H1 (cell line): ENCODE results near the gene MAML3. TPM values are rescaled to one million over a fixed set of nuclear protein-coding genes. Genes with fewer than 3 reads are reported as not detected.

Experiments used
- CTCF ChIA-PET: fragments of 300-600 bp; sonication (Branson Sonifier 250); formaldehyde crosslinking; loops from one replicate; lab custom pipeline; 2021; ENCODE audit not compliant: partially characterized antibody; lab: Charles Lee
- POLR2A ChIA-PET: fragments of 300-600 bp; sonication (Branson Sonifier 250); formaldehyde crosslinking; loops from one replicate; lab custom pipeline; 2021; ENCODE audit warnings: inconsistent platforms; ENCODE audit not compliant: partially characterized antibody; lab: Charles Lee
- DNase-seq, 2 experiments: peaks; one replicate each; pipeline versions ENCODE4 v3.0.0 to v3.0.0-alpha.2; 2010 to 2022; ENCODE audit warnings: low spot score in 2 of 2, low read depth in 1 of 2, mixed read lengths in 1 of 2
- FAIRE-seq: peaks from 2 replicates; lab custom pipeline; 2011; peaks lifted over from hg19 to GRCh38; lab: Jason Lieb, UNC
- H2AFZ ChIP-seq: 2 replicates; pipeline ENCODE4 v1.8.1; 2012; ENCODE audit warnings: low read length, inconsistent platforms
- H2AK5ac ChIP-seq: 2 replicates; pipeline ENCODE4 v1.6.1; 2013; ENCODE audit warnings: low read depth, low read length
- H2BK120ac ChIP-seq: replicated peaks from 2 replicates; pipeline ENCODE3; 2013; ENCODE audit warnings: low read depth, low read length, inconsistent platforms
- H2BK12ac ChIP-seq: 2 replicates; pipeline ENCODE4 v1.6.1; 2013; ENCODE audit warnings: low read depth, low read length
- H2BK15ac ChIP-seq: 2 replicates; pipeline ENCODE4 v1.6.1; 2013; ENCODE audit warnings: low read length
- H2BK20ac ChIP-seq: 2 replicates; pipeline ENCODE4 v1.6.1; 2013; ENCODE audit warnings: low read length
- H2BK5ac ChIP-seq: 2 replicates; pipeline ENCODE4 v1.6.1; 2013; ENCODE audit warnings: low read depth, low read length
- H3K14ac ChIP-seq: 2 replicates; pipeline ENCODE4 v1.6.1; 2013; ENCODE audit warnings: inconsistent platforms; ENCODE audit not compliant: insufficient read length
- H3K18ac ChIP-seq: 2 replicates; pipeline ENCODE4 v1.6.1; 2013; ENCODE audit warnings: low read length; ENCODE audit errors: extremely low read depth
- H3K23ac ChIP-seq: 2 replicates; pipeline ENCODE4 v1.6.1; 2013; ENCODE audit warnings: inconsistent platforms; ENCODE audit not compliant: insufficient read length
- H3K23me2 ChIP-seq: 2 replicates; pipeline ENCODE4 v1.6.1; 2013; ENCODE audit warnings: low read depth, low read length
- H3K27ac ChIP-seq: 2 replicates; pipeline ENCODE4 v1.6.1; 2011; ENCODE audit warnings: low read depth, low read length, inconsistent platforms
- H3K27me3 ChIP-seq, 4 experiments: replicated peaks in 1 of 4; 1 replicate in 1 of 4; 2 replicates in 3 of 4; pipeline versions ENCODE4 v1.6.1 to v1.8.1; 2011 to 2013; ENCODE audit warnings: low read length in 3 of 4, mild to moderate bottlenecking in 3 of 4, inconsistent platforms in 2 of 4, mixed read lengths in 2 of 4, moderate library complexity in 1 of 4; ENCODE audit not compliant: control insufficient read depth in 3 of 4, insufficient read depth in 3 of 4; ENCODE audit errors: extremely low read depth in 1 of 4
- H3K36me3 ChIP-seq, 4 experiments: 2 replicates each; pipeline versions ENCODE4 v1.6.1 to v1.8.1; 2011 to 2013; ENCODE audit warnings: mild to moderate bottlenecking in 4 of 4, low read length in 3 of 4, moderate library complexity in 2 of 4, control low read depth in 1 of 4, inconsistent platforms in 1 of 4; ENCODE audit not compliant: insufficient read depth in 4 of 4, control insufficient read depth in 2 of 4
- H3K4ac ChIP-seq: replicated peaks from 2 replicates; pipeline ENCODE3; 2013; ENCODE audit warnings: low read length, low read depth, mixed read lengths, inconsistent platforms; ENCODE audit not compliant: insufficient read length
- H3K4me1 ChIP-seq, 4 experiments: replicated peaks in 1 of 4; 1 replicate in 1 of 4; 2 replicates in 3 of 4; pipeline versions ENCODE4 v1.6.1 to v1.8.1; 2011 to 2013; ENCODE audit warnings: low read length in 3 of 4, inconsistent platforms in 2 of 4, mixed read lengths in 1 of 4; ENCODE audit not compliant: insufficient read depth in 4 of 4, control insufficient read depth in 3 of 4
- H3K4me2 ChIP-seq, 2 experiments: 2 replicates each; pipeline versions ENCODE4 v1.6.1 to v1.8.1; 2011 to 2013; ENCODE audit warnings: low read depth in 2 of 2, low read length in 2 of 2, control low read depth in 1 of 2, inconsistent platforms in 1 of 2, mild to moderate bottlenecking in 1 of 2; ENCODE audit not compliant: insufficient read depth in 1 of 2
- H3K4me3 ChIP-seq, 4 experiments: fragments of 200-600, 300-600 bp in 1 of 4; sonication (generic), shearing (Covaris generic), sonication (Bioruptor Twin) in 1 of 4; 2 replicates each; pipeline versions ENCODE4 v1.5.1 to v1.8.1; 2011 to 2016; ENCODE audit warnings: low read length in 4 of 4, low read depth in 3 of 4, control low read depth in 2 of 4, inconsistent platforms in 2 of 4, mild to moderate bottlenecking in 2 of 4, mixed read lengths in 1 of 4, moderate library complexity in 1 of 4; ENCODE audit not compliant: insufficient read depth in 2 of 4; ENCODE audit errors: extremely low read depth in 1 of 4
- H3K56ac ChIP-seq: replicated peaks from 2 replicates; pipeline ENCODE3; 2013; ENCODE audit warnings: low read depth, mild to moderate bottlenecking, mixed read lengths, low read length, inconsistent platforms; ENCODE audit not compliant: insufficient read length
- H3K79me1 ChIP-seq: 2 replicates; pipeline ENCODE4 v1.6.1; 2013; ENCODE audit warnings: low read depth, low read length, control low read depth
- H3K79me2 ChIP-seq, 2 experiments: 2 replicates each; pipeline versions ENCODE4 v1.6.1 to v1.8.1; 2012 to 2013; ENCODE audit warnings: low read length in 2 of 2, mild to moderate bottlenecking in 2 of 2, inconsistent platforms in 1 of 2; ENCODE audit not compliant: insufficient read depth in 2 of 2, control insufficient read depth in 1 of 2
- H3K9ac ChIP-seq, 4 experiments: replicated peaks in 1 of 4; 1 replicate in 1 of 4; 2 replicates in 3 of 4; pipeline versions ENCODE4 v1.6.1 to v1.8.1; 2011 to 2013; ENCODE audit warnings: low read depth in 3 of 4, low read length in 3 of 4, control low read depth in 2 of 4, mild to moderate bottlenecking in 2 of 4, moderate library complexity in 2 of 4, inconsistent platforms in 1 of 4; ENCODE audit errors: extremely low read depth in 1 of 4
- H3K9me3 ChIP-seq, 2 experiments: 2 replicates each; pipeline versions ENCODE4 v1.6.1 to v1.8.1; 2012 to 2013; ENCODE audit warnings: mild to moderate bottlenecking in 2 of 2, moderate library complexity in 2 of 2, control low read depth in 1 of 2, inconsistent platforms in 1 of 2, low read depth in 1 of 2, low read length in 1 of 2, mixed read lengths in 1 of 2; ENCODE audit not compliant: insufficient read depth in 2 of 2
- H4K20me1 ChIP-seq, 2 experiments: replicated peaks in 1 of 2; 2 replicates each; pipeline versions ENCODE3 to v1.8.1; 2011 to 2013; ENCODE audit warnings: inconsistent platforms in 2 of 2, low read length in 2 of 2, mild to moderate bottlenecking in 1 of 2; ENCODE audit not compliant: insufficient read depth in 2 of 2, control insufficient read depth in 1 of 2
- H4K5ac ChIP-seq: 2 replicates; pipeline ENCODE4 v1.6.1; 2013; ENCODE audit warnings: low read length, low read depth, mixed read lengths, inconsistent platforms; ENCODE audit not compliant: insufficient read length
- H4K8ac ChIP-seq: 2 replicates; pipeline ENCODE4 v1.8.0; 2013; ENCODE audit warnings: mild to moderate bottlenecking, moderate library complexity, low read length, inconsistent platforms; ENCODE audit not compliant: insufficient read depth; ENCODE audit errors: extremely low read depth
- H4K91ac ChIP-seq: replicated peaks from 2 replicates; pipeline ENCODE3; 2013; ENCODE audit warnings: low read length, mixed read lengths, inconsistent platforms; ENCODE audit not compliant: insufficient read length
- CREB1 ChIP-seq: IDR thresholded peaks from 2 replicates; pipeline ENCODE4 v1.6.1; 2012; ENCODE audit warnings: inconsistent platforms
- CTBP2 ChIP-seq: IDR thresholded peaks from 2 replicates; pipeline ENCODE4 v1.7.0; 2011; ENCODE audit warnings: borderline replicate concordance, mild to moderate bottlenecking, moderate library complexity, mixed read lengths, low read length; ENCODE audit not compliant: insufficient read depth, insufficient read length
- SAP30 ChIP-seq: fragments of 300-600 bp; sonication (generic); IDR thresholded peaks from 2 replicates; pipeline ENCODE4 v1.7.1; 2012; ENCODE audit warnings: low read length, moderate library complexity, mild to moderate bottlenecking, inconsistent platforms; ENCODE audit not compliant: insufficient read depth, insufficient replicate concordance
- SIX5 ChIP-seq: IDR thresholded peaks from 2 replicates; pipeline ENCODE4 v1.6.1; 2011; ENCODE audit warnings: mild to moderate bottlenecking, low read depth, low read length
- SP1 ChIP-seq: IDR thresholded peaks from 2 replicates; pipeline ENCODE4 v1.6.1; 2011; ENCODE audit warnings: low read depth, low read length
- TBP ChIP-seq: IDR thresholded peaks from 2 replicates; pipeline ENCODE4 v1.6.1; 2011; ENCODE audit warnings: low read depth, low read length, improper control_type of control experiment
- WGBS, 2 experiments: shearing (Covaris generic) in 1 of 2; methylation state at CpG; one replicate each; pipeline versions ENCODE4 v1.1.6 to v1.1.7; 2013 to 2015; ENCODE audit warnings: low lambda C conversion rate in 2 of 2, mixed read lengths in 2 of 2, inconsistent platforms in 1 of 2, low coverage in 1 of 2, missing lambda C conversion rate in 1 of 2; ENCODE audit not compliant: insufficient replicate concordance in 2 of 2, insufficient coverage in 1 of 2, insufficient read length in 1 of 2; ENCODE audit errors: extremely low coverage in 1 of 2, missing lambda C conversion rate in 1 of 2; 5-methylcytosine and 5-hydroxymethylcytosine counted together
- polyA plus RNA-seq, 7 experiments: library from polyadenylated mRNA; depleted of rRNA in 3 of 7; stranded (reverse) in 5 of 7; unstranded in 2 of 7; fragments of >200 nt in 5 of 7; fragments of 200-250 nt in 2 of 7; gene quantifications; 1 replicate in 5 of 7; 2 replicates in 1 of 7; 4 replicates in 1 of 7; pipeline versions ENCODE4 v1.2.1 to v1.2.3, GENCODE V29; 2011 to 2013; ENCODE audit warnings: missing spikeins in 2 of 7, mixed read lengths in 2 of 7
- total RNA-seq: library from RNA; stranded (reverse); fragmentation: NEBNext Ultra II Directional; extraction: Animal tissue kit (Norgen Biotek cat#: 25700); gene quantifications from 2 replicates; pipeline ENCODE4 v1.2.1, GENCODE V29; 2021

MAML3 gene
- total and polyA plus RNA-seq, 2 of the 8 experiments (the other 6 are each of a cell fraction or from before 2014, with no cell fraction given): 2.1 to 5.7 TPM

DNA sequence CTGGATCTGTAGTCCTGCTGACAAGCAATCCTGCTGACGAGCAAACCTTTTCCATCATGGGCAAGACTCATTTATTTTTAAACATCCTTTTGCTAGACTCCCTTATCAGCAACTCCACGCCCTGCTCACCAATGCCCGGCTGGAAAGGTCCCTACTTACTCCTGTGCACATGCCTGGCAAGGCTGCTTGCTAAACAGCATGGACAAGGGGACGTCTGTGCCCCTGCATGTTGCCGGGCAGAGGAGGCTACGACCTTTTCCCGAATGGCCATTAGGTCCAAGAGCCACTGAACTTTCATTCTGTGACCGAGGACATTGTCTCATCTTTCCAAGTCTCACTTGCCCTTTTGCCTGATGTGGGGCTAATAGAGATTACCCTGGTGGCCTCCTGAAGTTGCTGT lies 389.8 kb downstream of the MAML3 start:
- no peak overlapping the region for H3K4me2 ChIP-seq
- no peaks in the 10 kb centered on the region for H3K9me3 ChIP-seq
- no peaks in the 10 kb centered on the region for H3K36me3 ChIP-seq
- H4K5ac ChIP-seq: no peak overlapping the region
- no peaks in the 10 kb centered on the region for H3K79me1 ChIP-seq
- H2BK120ac ChIP-seq: no peak overlapping the region
- no peaks in the 10 kb centered on the region for H3K23me2 ChIP-seq
- H3K4me1 ChIP-seq: peaks cover 0 to 11% (median 5%) of the 10 kb centered on the region in 4 experiments; a peak in 2 of 7 replicates
- no peak overlapping the region for H3K23ac ChIP-seq
- H2BK5ac ChIP-seq: no peak overlapping the region
- DNase-seq: no peak
- H3K27me3 ChIP-seq: no peaks in the 10 kb centered on the region; a peak in 1 of 7 replicates
- no peaks in the 10 kb centered on the region for H4K20me1 ChIP-seq
- 84% methylated on average over 8 of the region's 8 CpGs; no CpG with 5 or more reads in 1 of the 2 experiments for WGBS, 2 experiments
- H4K8ac ChIP-seq: no peak overlapping the region
- no peak overlapping the region for H2BK15ac ChIP-seq
- H3K27ac ChIP-seq: no peak overlapping the region
- H3K4me3 ChIP-seq: no peak overlapping the region
- no peak overlapping the region for H2AK5ac ChIP-seq
- H3K56ac ChIP-seq: no peak overlapping the region
- no peak overlapping the region for H2AFZ ChIP-seq
- no peak overlapping the region for H4K91ac ChIP-seq
- no peak for FAIRE-seq
- H3K14ac ChIP-seq: no peak overlapping the region
- H3K9ac ChIP-seq: no peak overlapping the region
- H2BK12ac ChIP-seq: no peak overlapping the region
- H3K18ac ChIP-seq: no peak overlapping the region
- H2BK20ac ChIP-seq: no peak overlapping the region
- CTCF ChIA-PET: interaction anchor here (0.5 to 1.4 kb wide), 7 partner anchors 11 to 257 kb away, joined by 3 to 4 read pairs (median 3); no protein-coding TSS in a partner anchor
- H3K79me2 ChIP-seq: no peaks in the 10 kb centered on the region
- H3K4ac ChIP-seq: no peak overlapping the region
- POLR2A ChIA-PET: no interaction called here
- no peak for TF ChIP-seq TBP
- TF ChIP-seq SIX5: no peak
- no peak for TF ChIP-seq SAP30
- TF ChIP-seq SP1: no peak
- no peak for TF ChIP-seq CTBP2
- TF ChIP-seq CREB1: no peak
